Measurements from ENCODE around the gene EFNA5. TPM values are rescaled to one million over a fixed set of nuclear protein-coding genes. Genes with fewer than 3 reads are reported as not detected.

EFNA5 gene
- total and polyA plus RNA-seq, 2 experiments from 2014 or later, result 7.5 to 10.1 TPM

- H3K36me3 Mint-ChIP-seq (ENCODE audit: low read depth), result no peaks in the 10 kb centered on the region
- no peaks in the 10 kb centered on the region for H3K9me3 Mint-ChIP-seq
- no peak overlapping the region for H3K4me3 Mint-ChIP-seq
- peaks cover 68% of the 10 kb centered on the region for H3K4me1 Mint-ChIP-seq
- no peak overlapping the region for H3K4me3 ChIP-seq
- TF ChIP-seq ETS1 (IDR thresholded peaks at IDR 0.05) (no peak), CREB1 (CRISPR knock-in tag; IDR thresholded peaks at IDR 0.05; ENCODE audit: low read depth) (no peak), JUNB (IDR thresholded peaks at IDR 0.05; ENCODE audit: unreplicated experiment) (no peak), EZH2 (IDR thresholded peaks at IDR 0.05; ENCODE audit: low read depth, unreplicated experiment) (no peak), STAT1 (IDR thresholded peaks at IDR 0.05; ENCODE audit: unreplicated experiment) (no peak), NANOG (IDR thresholded peaks at IDR 0.05; ENCODE audit: borderline replicate concordance) (no peak), EZH2phosphoT487 (IDR thresholded peaks at IDR 0.05; ENCODE audit: unreplicated experiment) (no peak), ZNF331 (CRISPR knock-in tag; IDR thresholded peaks at IDR 0.05; ENCODE audit: low read depth) (no peak), ZNF114 (CRISPR knock-in tag; IDR thresholded peaks at IDR 0.05) (no peak), ZNF462 (CRISPR knock-in tag; IDR thresholded peaks at IDR 0.05) (no peak), CTCF (conservative IDR thresholded peaks at IDR 0.05; ENCODE audit: low read depth in 2 of 2) (no peak), POLR2AphosphoS5 (IDR thresholded peaks at IDR 0.05; ENCODE audit: low read depth) (no peak)
- TF ChIP-seq, protein P1, sequence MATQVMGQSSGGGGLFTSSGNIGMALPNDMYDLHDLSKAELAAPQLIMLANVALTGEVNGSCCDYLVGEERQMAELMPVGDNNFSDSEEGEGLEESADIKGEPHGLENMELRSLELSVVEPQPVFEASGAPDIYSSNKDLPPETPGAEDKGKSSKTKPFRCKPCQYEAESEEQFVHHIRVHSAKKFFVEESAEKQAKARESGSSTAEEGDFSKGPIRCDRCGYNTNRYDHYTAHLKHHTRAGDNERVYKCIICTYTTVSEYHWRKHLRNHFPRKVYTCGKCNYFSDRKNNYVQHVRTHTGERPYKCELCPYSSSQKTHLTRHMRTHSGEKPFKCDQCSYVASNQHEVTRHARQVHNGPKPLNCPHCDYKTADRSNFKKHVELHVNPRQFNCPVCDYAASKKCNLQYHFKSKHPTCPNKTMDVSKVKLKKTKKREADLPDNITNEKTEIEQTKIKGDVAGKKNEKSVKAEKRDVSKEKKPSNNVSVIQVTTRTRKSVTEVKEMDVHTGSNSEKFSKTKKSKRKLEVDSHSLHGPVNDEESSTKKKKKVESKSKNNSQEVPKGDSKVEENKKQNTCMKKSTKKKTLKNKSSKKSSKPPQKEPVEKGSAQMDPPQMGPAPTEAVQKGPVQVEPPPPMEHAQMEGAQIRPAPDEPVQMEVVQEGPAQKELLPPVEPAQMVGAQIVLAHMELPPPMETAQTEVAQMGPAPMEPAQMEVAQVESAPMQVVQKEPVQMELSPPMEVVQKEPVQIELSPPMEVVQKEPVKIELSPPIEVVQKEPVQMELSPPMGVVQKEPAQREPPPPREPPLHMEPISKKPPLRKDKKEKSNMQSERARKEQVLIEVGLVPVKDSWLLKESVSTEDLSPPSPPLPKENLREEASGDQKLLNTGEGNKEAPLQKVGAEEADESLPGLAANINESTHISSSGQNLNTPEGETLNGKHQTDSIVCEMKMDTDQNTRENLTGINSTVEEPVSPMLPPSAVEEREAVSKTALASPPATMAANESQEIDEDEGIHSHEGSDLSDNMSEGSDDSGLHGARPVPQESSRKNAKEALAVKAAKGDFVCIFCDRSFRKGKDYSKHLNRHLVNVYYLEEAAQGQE (IDR thresholded peaks at IDR 0.05; ENCODE audit: unreplicated experiment), result no peak
- no peaks in the 10 kb centered on the region for H4K20me1 ChIP-seq (replicated peaks; ENCODE audit: insufficient read depth)
- H3K9me2 ChIP-seq (ENCODE audit: insufficient read depth), result no peaks in the 10 kb centered on the region; the same call in 1 of the 2 replicates
- H3K36me3 ChIP-seq (ENCODE audit: insufficient read depth), result no peaks in the 10 kb centered on the region
- H3K27me3 Mint-ChIP-seq (ENCODE audit: insufficient read depth, low read depth, poor library complexity), result peaks cover 2% of the 10 kb centered on the region
- no peaks in the 10 kb centered on the region for H3K27me3 ChIP-seq (ENCODE audit: insufficient read depth)
- ATAC-seq, result no peak
- no peak for DNase-seq (ENCODE audit: low spot score)
- H3K4me2 ChIP-seq, result no peak overlapping the region
- H2AFZ ChIP-seq, result no peak overlapping the region
- H3K27ac Mint-ChIP-seq, result no peak overlapping the region
- H3F3A ChIP-seq (replicated peaks; ENCODE audit: low read depth), result no peaks in the 10 kb centered on the region
- no peak overlapping the region for H3K27ac ChIP-seq (ENCODE audit: low read depth)
- H3K4me1 ChIP-seq (ENCODE audit: insufficient read depth), result peaks cover 44% of the 10 kb centered on the region
- peaks cover 10% of the 10 kb centered on the region for H3K79me2 ChIP-seq (replicated peaks; ENCODE audit: insufficient read depth)
Observed at GRCh38 chr5:107459605-107460004, 211.1 kb downstream of the EFNA5 start.
